BE2C (cell line): ENCODE results near the gene YIF1B.

Source experiments
- DNase-seq: peaks from one replicate; pipeline ENCODE4 v3.0.0-alpha.2; 2020
- H3K27me3 ChIP-seq: fragments of 250-450 bp; sonication (Bioruptor Pico); 2 replicates; pipeline ENCODE4 v1.5.1; 2020; ENCODE audit warnings: mild to moderate bottlenecking
- H3K36me3 ChIP-seq: fragments of 250-450 bp; sonication (Bioruptor Pico); 2 replicates; pipeline ENCODE4 v1.5.1; 2020; ENCODE audit warnings: mild to moderate bottlenecking
- H3K4me1 ChIP-seq: fragments of 250-450 bp; sonication (Bioruptor Pico); 2 replicates; pipeline ENCODE4 v1.5.1; 2020
- H3K4me3 ChIP-seq: 2 replicates; pipeline ENCODE4 v1.5.1; 2011; ENCODE audit warnings: low read depth, low read length
- H3K9me3 ChIP-seq: fragments of 250-450 bp; sonication (Bioruptor Pico); 2 replicates; pipeline ENCODE4 v1.5.1; 2020
- TF ChIP-seq, protein P1 (sequence below): IDR thresholded peaks from 2 replicates; pipeline ENCODE4 v1.5.1; 2012; ENCODE audit warnings: mild to moderate bottlenecking, low read depth, low read length

Gene YIF1B

DNA sequence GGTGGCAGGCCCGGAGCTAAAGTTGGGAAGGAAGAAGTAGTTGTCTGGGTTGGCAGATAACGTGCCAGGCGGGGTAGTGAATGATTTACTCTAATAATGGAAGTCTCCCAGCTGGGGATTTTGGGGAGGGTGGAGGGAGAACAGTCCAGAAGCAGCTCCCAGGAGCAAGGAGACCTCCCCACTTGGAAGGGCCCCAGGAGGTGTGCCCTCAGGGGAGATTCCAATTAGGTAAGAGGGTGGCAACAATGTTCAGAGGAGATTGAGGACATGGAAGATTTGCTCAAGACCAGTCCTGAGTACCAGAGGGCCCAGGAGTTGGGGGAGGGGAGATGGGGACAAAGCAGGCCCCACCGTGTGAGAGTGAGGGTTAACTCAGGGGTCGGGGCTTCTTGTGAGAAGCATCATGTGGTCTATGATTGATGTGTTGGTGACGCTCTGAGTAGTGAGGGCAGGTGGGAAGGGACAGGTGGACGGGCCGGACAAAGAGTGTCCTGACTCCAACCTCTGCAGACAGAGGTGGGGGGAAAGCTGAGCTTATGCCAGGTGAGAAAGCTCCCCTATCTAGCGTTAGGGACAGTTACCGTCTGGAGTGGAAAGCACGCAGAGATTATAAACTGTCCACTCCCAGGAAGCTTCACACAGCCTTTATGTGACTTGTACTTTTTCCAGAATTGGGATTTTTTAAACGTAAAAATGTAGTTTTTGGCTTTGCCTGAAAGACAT is 47.8 kb downstream of the YIF1B start:
- TF ChIP-seq, protein P1, sequence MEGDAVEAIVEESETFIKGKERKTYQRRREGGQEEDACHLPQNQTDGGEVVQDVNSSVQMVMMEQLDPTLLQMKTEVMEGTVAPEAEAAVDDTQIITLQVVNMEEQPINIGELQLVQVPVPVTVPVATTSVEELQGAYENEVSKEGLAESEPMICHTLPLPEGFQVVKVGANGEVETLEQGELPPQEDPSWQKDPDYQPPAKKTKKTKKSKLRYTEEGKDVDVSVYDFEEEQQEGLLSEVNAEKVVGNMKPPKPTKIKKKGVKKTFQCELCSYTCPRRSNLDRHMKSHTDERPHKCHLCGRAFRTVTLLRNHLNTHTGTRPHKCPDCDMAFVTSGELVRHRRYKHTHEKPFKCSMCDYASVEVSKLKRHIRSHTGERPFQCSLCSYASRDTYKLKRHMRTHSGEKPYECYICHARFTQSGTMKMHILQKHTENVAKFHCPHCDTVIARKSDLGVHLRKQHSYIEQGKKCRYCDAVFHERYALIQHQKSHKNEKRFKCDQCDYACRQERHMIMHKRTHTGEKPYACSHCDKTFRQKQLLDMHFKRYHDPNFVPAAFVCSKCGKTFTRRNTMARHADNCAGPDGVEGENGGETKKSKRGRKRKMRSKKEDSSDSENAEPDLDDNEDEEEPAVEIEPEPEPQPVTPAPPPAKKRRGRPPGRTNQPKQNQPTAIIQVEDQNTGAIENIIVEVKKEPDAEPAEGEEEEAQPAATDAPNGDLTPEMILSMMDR, result no peak
- Histone ChIP-seq H3K4me3 (no peak overlapping the region), H3K36me3 (no peaks in the 10 kb centered on the region), H3K4me1 (no peaks in the 10 kb centered on the region), H3K9me3 (no peaks in the 10 kb centered on the region), H3K27me3 (no peaks in the 10 kb centered on the region)
- DNase-seq, result no peak

DNA sequence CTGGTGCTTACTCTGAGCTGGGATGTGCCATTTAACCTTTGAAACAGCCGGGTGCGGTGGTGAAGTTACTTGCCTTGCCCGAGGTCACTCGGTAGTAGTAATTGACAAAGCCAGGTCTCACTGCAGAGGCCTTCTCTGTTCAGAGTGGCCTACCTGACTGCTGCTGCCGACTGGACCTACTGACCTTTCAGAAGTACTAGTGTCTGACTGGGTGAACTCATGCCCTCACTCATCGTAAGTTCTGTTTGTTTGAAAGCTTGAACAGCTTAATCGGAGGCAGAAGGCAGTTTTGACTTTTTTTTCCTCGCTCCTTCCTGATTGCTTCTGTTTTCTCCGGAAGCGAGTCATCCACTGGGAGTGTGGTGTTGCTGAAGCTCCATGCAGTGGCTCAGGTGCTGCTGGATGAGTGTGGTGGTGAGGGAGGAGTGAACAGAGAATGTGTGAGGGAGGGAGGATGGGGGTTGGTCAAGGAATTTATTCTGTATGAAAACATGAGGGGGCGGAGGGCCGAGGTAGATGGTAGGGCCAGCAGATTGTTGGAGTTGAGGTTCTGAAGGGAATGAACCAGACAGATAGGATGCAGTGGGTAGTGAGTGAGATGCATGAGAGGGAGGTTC is 48.7 kb downstream of the YIF1B start:
- TF ChIP-seq, protein P1, result no peak
- H3K27me3 ChIP-seq, result no peaks in the 10 kb centered on the region
- DNase-seq, result no peak
- H3K36me3 ChIP-seq, result no peaks in the 10 kb centered on the region
- H3K9me3 ChIP-seq, result no peaks in the 10 kb centered on the region
- H3K4me3 ChIP-seq, result no peak overlapping the region
- no peaks in the 10 kb centered on the region for H3K4me1 ChIP-seq

DNA sequence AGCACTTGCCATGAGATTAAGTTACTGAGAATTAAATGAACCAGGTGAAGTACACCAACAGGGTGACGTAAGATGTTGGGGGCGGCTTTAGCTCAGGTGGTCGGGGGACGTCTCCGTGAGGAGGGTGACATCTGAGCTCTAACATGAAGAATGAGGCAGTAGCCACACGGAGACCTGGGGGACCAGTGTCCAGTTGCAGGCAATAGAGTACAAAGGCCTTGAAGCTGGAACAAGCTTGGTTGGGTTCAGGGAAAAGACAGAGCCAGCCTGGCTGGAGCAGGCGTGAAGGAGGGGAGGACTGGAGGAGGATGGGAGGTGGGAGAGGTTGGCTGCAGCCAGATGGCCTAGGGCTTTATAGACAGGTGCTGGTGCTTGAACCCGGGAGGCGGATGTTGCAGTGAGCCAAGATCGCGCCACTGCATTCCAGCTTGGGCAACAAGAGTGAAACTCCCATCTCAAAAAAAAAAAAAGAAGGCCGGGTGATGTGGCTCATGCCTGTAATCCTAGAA is 49.8 kb downstream of the YIF1B start:
- no peak for DNase-seq
- H3K4me3 ChIP-seq, result no peak overlapping the region
- H3K9me3 ChIP-seq, result no peaks in the 10 kb centered on the region
- no peaks in the 10 kb centered on the region for H3K27me3 ChIP-seq
- TF ChIP-seq, protein P1, result no peak
- no peaks in the 10 kb centered on the region for H3K36me3 ChIP-seq
- no peaks in the 10 kb centered on the region for H3K4me1 ChIP-seq

DNA sequence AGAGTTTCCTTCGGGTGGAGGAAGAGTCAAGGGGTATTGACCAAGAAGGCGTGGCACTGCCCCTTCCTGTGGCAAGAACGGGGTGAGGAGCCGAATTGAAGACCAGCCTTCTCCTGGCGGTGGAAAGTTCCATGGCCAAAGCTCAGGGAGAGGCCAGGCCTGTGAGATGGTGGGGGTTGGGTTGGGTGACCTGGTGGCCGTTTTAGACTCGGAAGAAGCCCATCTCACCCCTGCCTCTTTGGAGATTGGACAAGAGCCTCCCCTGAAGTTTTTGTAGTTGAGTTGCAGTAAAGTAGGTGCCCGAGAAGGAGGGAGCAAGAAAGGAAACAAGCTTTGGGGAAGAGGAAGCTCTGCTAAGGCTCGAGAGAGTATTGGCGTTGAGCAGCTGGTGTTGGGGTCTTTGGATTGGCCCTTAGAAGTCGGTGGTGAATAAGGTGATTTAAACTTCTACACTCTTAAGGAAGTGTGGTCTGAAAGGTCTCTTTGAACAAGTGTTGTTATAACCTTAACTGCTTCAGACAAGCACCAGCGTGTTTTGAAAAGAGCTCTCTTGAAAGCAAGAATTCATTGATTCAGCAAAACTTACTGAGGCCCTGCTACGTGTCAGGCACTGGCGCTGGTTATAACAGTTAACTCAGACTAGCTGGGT is 50.4 kb downstream of the YIF1B start:
- no peaks in the 10 kb centered on the region for H3K36me3 ChIP-seq
- H3K4me3 ChIP-seq, result no peak overlapping the region
- DNase-seq, result no peak
- no peaks in the 10 kb centered on the region for H3K27me3 ChIP-seq
- TF ChIP-seq, protein P1, result no peak
- no peaks in the 10 kb centered on the region for H3K9me3 ChIP-seq
- no peaks in the 10 kb centered on the region for H3K4me1 ChIP-seq

DNA sequence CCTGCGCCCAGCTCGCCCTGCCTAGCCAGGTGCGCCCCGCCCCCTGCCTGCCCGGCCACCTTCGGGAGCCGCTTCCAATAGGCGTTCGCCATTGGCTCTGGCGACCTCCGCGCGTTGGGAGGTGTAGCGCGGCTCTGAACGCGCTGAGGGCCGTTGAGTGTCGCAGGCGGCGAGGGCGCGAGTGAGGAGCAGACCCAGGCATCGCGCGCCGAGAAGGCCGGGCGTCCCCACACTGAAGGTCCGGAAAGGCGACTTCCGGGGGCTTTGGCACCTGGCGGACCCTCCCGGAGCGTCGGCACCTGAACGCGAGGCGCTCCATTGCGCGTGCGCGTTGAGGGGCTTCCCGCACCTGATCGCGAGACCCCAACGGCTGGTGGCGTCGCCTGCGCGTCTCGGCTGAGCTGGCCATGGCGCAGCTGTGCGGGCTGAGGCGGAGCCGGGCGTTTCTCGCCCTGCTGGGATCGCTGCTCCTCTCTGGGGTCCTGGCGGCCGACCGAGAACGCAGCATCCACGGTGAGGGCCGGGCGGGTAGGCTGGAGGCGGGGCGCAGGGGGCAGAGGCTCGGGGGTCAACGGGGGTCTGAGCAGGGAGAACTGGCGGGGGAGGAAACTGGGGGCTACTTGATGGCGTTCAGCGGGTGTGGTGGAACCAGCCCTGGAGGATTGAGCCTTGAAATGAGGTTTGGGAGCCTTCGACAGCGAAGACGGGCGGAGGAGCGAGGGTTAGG is 51.1 kb downstream of the YIF1B start, which contains the start of gene SPINT2:
Gene SPINT2, plus strand, starts transcription at position 88 of the 727 bp plus-strand sequence. Its CDS starts 320 bp downstream, at position 408.
- Histone ChIP-seq H3K36me3 (no peaks in the 10 kb centered on the region), H3K9me3 (no peaks in the 10 kb centered on the region), H3K4me3 (no peak within 1 kb of the TSS), H3K27me3 (no peaks in the 10 kb centered on the region), H3K4me1 (no peaks in the 10 kb centered on the region)
- TF ChIP-seq, protein P1, result no peak
- DNase-seq, result no peak
